Glutamatergic neuron (in vitro differentiated cells): ENCODE results near the gene NDUFA7. TPM values are rescaled to one million over a fixed set of nuclear protein-coding genes. Genes with fewer than 3 reads are reported as not detected.

Experiments
- DNase-seq: peaks from one replicate; pipeline ENCODE4 v3.0.0; 2022
- H3K27ac Mint-ChIP-seq: one replicate; pipeline ENCODE4 v1.8.0; 2020; ENCODE audit warnings: mild to moderate bottlenecking, mixed read lengths, inconsistent platforms; ENCODE audit not compliant: unreplicated experiment
- H3K27me3 Mint-ChIP-seq: one replicate; pipeline ENCODE4 v1.8.0; 2020; ENCODE audit warnings: mild to moderate bottlenecking, moderate library complexity, mixed read lengths, inconsistent platforms; ENCODE audit not compliant: unreplicated experiment
- H3K36me3 Mint-ChIP-seq: one replicate; pipeline ENCODE4 v1.8.0; 2020; ENCODE audit warnings: mild to moderate bottlenecking, mixed read lengths, inconsistent platforms; ENCODE audit not compliant: unreplicated experiment
- H3K4me1 Mint-ChIP-seq: one replicate; pipeline ENCODE4 v1.8.0; 2020; ENCODE audit warnings: mild to moderate bottlenecking, low read depth, mixed read lengths, inconsistent platforms; ENCODE audit not compliant: unreplicated experiment
- H3K4me3 Mint-ChIP-seq: one replicate; pipeline ENCODE4 v1.8.0; 2020; ENCODE audit warnings: mild to moderate bottlenecking, mixed read lengths, inconsistent platforms; ENCODE audit not compliant: unreplicated experiment
- H3K9me3 Mint-ChIP-seq: one replicate; pipeline ENCODE4 v1.8.0; 2020; ENCODE audit warnings: mild to moderate bottlenecking, moderate library complexity, mixed read lengths, inconsistent platforms; ENCODE audit not compliant: unreplicated experiment
- total RNA-seq: library from RNA; stranded (reverse); fragmentation: NEBNext Ultra II Directional; extraction: Animal tissue kit (Norgen Biotek cat#: 25700); gene quantifications from one replicate; pipeline ENCODE4 v1.2.1, GENCODE V29; 2021; ENCODE audit not compliant: unreplicated experiment
- TF ChIP-seq, protein P1 (sequence below): fragments of 200-600 bp; sonication (generic); IDR thresholded peaks from one replicate; pipeline ENCODE4 v1.5.0; 2021; ENCODE audit not compliant: partially characterized antibody, unreplicated experiment

Gene NDUFA7
- total RNA-seq, 1 donor from 2014 or later: 65.1 TPM

GRCh38 chr19:8338835-8339234 lies 17.7 kb upstream of the NDUFA7 start:
- peaks cover 7% of the 10 kb centered on the region for H3K27me3 Mint-ChIP-seq
- H3K4me3 Mint-ChIP-seq: no peak overlapping the region
- no peak overlapping the region for H3K27ac Mint-ChIP-seq
- H3K4me1 Mint-ChIP-seq: peaks cover 6% of the 10 kb centered on the region
- peaks cover 3% of the 10 kb centered on the region for H3K9me3 Mint-ChIP-seq
- TF ChIP-seq, protein P1, sequence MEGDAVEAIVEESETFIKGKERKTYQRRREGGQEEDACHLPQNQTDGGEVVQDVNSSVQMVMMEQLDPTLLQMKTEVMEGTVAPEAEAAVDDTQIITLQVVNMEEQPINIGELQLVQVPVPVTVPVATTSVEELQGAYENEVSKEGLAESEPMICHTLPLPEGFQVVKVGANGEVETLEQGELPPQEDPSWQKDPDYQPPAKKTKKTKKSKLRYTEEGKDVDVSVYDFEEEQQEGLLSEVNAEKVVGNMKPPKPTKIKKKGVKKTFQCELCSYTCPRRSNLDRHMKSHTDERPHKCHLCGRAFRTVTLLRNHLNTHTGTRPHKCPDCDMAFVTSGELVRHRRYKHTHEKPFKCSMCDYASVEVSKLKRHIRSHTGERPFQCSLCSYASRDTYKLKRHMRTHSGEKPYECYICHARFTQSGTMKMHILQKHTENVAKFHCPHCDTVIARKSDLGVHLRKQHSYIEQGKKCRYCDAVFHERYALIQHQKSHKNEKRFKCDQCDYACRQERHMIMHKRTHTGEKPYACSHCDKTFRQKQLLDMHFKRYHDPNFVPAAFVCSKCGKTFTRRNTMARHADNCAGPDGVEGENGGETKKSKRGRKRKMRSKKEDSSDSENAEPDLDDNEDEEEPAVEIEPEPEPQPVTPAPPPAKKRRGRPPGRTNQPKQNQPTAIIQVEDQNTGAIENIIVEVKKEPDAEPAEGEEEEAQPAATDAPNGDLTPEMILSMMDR: no peak
- H3K36me3 Mint-ChIP-seq: no peaks in the 10 kb centered on the region
- no peak for DNase-seq

DNA sequence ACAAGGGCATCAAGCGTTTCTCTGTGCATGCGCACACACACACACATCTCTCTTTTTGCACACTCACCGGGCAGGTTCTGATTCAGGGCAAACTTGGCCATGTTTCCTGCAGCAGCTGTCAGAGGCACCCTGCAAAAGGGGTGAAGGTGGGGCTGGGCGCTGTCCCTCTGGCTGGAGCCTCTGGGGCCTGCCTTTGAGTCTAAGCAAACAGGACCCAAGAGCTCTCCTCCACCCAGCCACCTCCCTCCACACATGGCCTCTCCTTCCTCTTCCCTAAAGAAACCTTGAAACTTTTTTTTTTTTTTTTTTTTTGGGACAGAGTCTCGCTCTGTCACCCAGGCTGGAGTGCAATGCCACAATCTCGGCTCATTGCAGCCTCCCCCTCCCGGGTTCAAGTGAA lies 16.6 kb upstream of the NDUFA7 start:
- Mint-ChIP-seq H3K27me3 (peaks cover 8% of the 10 kb centered on the region), H3K27ac (no peak overlapping the region), H3K36me3 (no peaks in the 10 kb centered on the region), H3K9me3 (peaks cover 3% of the 10 kb centered on the region), H3K4me1 (peaks cover 6% of the 10 kb centered on the region), H3K4me3 (no peak overlapping the region)
- no peak for DNase-seq
- TF ChIP-seq, protein P1: no peak

GRCh38 chr19:8336660-8337059 lies 15.5 kb upstream of the NDUFA7 start:
- H3K4me1 Mint-ChIP-seq: peaks cover 6% of the 10 kb centered on the region
- no peak for DNase-seq
- no peak overlapping the region for H3K27ac Mint-ChIP-seq
- peaks cover 3% of the 10 kb centered on the region for H3K9me3 Mint-ChIP-seq
- H3K4me3 Mint-ChIP-seq: no peak overlapping the region
- no peaks in the 10 kb centered on the region for H3K36me3 Mint-ChIP-seq
- H3K27me3 Mint-ChIP-seq: peaks cover 8% of the 10 kb centered on the region
- TF ChIP-seq, protein P1: no peak

- Mint-ChIP-seq H3K9me3 (peaks cover 3% of the 10 kb centered on the region), H3K27ac (peak overlapping the region; percentile 33), H3K4me1 (peaks cover 6% of the 10 kb centered on the region), H3K4me3 (peak overlapping the region; percentile 67), H3K36me3 (no peaks in the 10 kb centered on the region), H3K27me3 (peaks cover 8% of the 10 kb centered on the region)
- no peak for DNase-seq
- TF ChIP-seq, protein P1: no peak
Observed at GRCh38 chr19:8336072-8336569, 14.9 kb upstream of the NDUFA7 start.

- peak overlapping the region; percentile 67 for H3K4me3 Mint-ChIP-seq
- H3K4me1 Mint-ChIP-seq: peaks cover 4% of the 10 kb centered on the region
- TF ChIP-seq, protein P1: no peak
- H3K27me3 Mint-ChIP-seq: peaks cover 7% of the 10 kb centered on the region
- H3K27ac Mint-ChIP-seq: peak overlapping the region; percentile 33
- H3K36me3 Mint-ChIP-seq: no peaks in the 10 kb centered on the region
- H3K9me3 Mint-ChIP-seq: peaks cover 3% of the 10 kb centered on the region
- peak; percentile 34 for DNase-seq
Observed at GRCh38 chr19:8335343-8336071, 14.3 kb upstream of the NDUFA7 start.
